Mucosa of descending colon (tissue), 3 donors: ENCODE measurements around the gene WWP2. TPM values are rescaled to one million over a fixed set of nuclear protein-coding genes. Genes with fewer than 3 reads are reported as not detected.
"Not testable (repeated sequence)": the region's sequence is repeated elsewhere in the genome, so short reads cannot be mapped to it uniquely, and the experiment has no call there.

Source experiments
- ATAC-seq: fragments of 200-7000 bp; cut with Tn5 transposase; one replicate; pipeline ENCODE4 v1.9.1; 2020; ENCODE audit warnings: mild to moderate bottlenecking, moderate library complexity
- DNase-seq, 3 donors: peaks; one replicate each; pipeline ENCODE4 v3.0.0-alpha.2; 2020
- H3K36me3 ChIP-seq: fragments of 200-600 bp; one replicate; pipeline ENCODE4 v1.8.0; 2021; ENCODE audit warnings: low read depth, mild to moderate bottlenecking
- H3K4me1 ChIP-seq: fragments of 200-600 bp; one replicate; pipeline ENCODE4 v1.8.0; 2021; ENCODE audit warnings: low read depth, mild to moderate bottlenecking
- H3K4me3 ChIP-seq: fragments of 200-600 bp; one replicate; pipeline ENCODE4 v1.8.0; 2021; ENCODE audit warnings: mild to moderate bottlenecking
- H3K9me3 ChIP-seq: fragments of 200-600 bp; one replicate; pipeline ENCODE4 v1.8.0; 2021; ENCODE audit warnings: mild to moderate bottlenecking
- CTCF ChIP-seq: fragments of 200-600 bp; IDR thresholded peaks from one replicate; pipeline ENCODE4 v1.8.0; 2022; ENCODE audit warnings: antibody characterized with exemption, mild to moderate bottlenecking
- intact Hi-C, 2 donors: fragments of 100-400 bp; cut with DNase I in 1 of 2; cut with micrococcal nuclease in 1 of 2; formaldehyde crosslinking; loops; one replicate each; pipeline versions ENCODE4 v1.11.0 to v1.11.1; 2022; cut with DNase I, micrococcal nuclease
- total RNA-seq, 3 donors: library from RNA; stranded (reverse); fragmentation: NEBNext Ultra II Directional in 2 of 3; extraction: Animal tissue kit (Norgen Biotek cat#: 25700) in 2 of 3; gene quantifications; one replicate each; pipeline versions ENCODE4 v1.2.1 to v1.2.4, GENCODE V29; 2021 to 2023
- donor health status: DM: no; HTN: no; CAD: no; lungs with moderate emphysema.
- donor health status: DM: no; HTN: no; CAD: no.
- donor health status: DM: no; HTN: yes; CAD: no.

Gene WWP2
- total RNA-seq, 3 donors from 2014 or later = 70.2 to 110 (median 94.2) TPM

- Histone ChIP-seq H3K4me1 (no peaks in the 10 kb centered on the region), H3K4me3 (no peak overlapping the region), H3K36me3 (no peaks in the 10 kb centered on the region), H3K9me3 (no peaks in the 10 kb centered on the region)
- ATAC-seq (no peak), DNase-seq (no peak)
- no peak for TF ChIP-seq CTCF
- intact Hi-C loops = no loop called here
These were observed 180.0 kb downstream of the WWP2 start for GRCh38 chr16:69942099-69942491.

- no peak for ATAC-seq
These were observed 180.6 kb downstream of the WWP2 start for GRCh38 chr16:69942627-69943170.

GRCh38 chr16:69943241-69944036, 181.3 kb downstream of the WWP2 start:
- H3K4me1 ChIP-seq, DNase-seq, H3K4me3 ChIP-seq, intact Hi-C loops, H3K9me3 ChIP-seq, H3K36me3 ChIP-seq: not testable (repeated sequence)
- ATAC-seq = peak; percentile 32

More at GRCh38 chr16:69942627-69943170, 180.6 kb downstream of the WWP2 start:
- Histone ChIP-seq H3K36me3 (no peaks in the 10 kb centered on the region), H3K4me3 (no peak overlapping the region), H3K4me1 (no peaks in the 10 kb centered on the region), H3K9me3 (no peaks in the 10 kb centered on the region)
- intact Hi-C loops = no loop called here
- no peak for TF ChIP-seq CTCF
- DNase-seq = no peak

GRCh38 chr16:69950411-69950810, 188.3 kb downstream of the WWP2 start:
- H3K4me1 ChIP-seq, DNase-seq, H3K4me3 ChIP-seq, H3K9me3 ChIP-seq, intact Hi-C loops, H3K36me3 ChIP-seq: not testable (repeated sequence)
- peak; percentile 10 for ATAC-seq

GRCh38 chr16:69951017-69951671, 189.0 kb downstream of the WWP2 start, which contains the start of gene CLEC18A:
Gene CLEC18A, plus strand, starts transcription at chr16:69951334. Its CDS starts 33 bp downstream, at chr16:69951367.
- peak; percentile 53 for ATAC-seq
- H3K4me3 ChIP-seq, H3K9me3 ChIP-seq, H3K4me1 ChIP-seq, H3K36me3 ChIP-seq, intact Hi-C loops, DNase-seq: not testable (repeated sequence)

- DNase-seq, H3K4me1 ChIP-seq, H3K36me3 ChIP-seq, intact Hi-C loops, H3K9me3 ChIP-seq, H3K4me3 ChIP-seq: not testable (repeated sequence)
- ATAC-seq = peak; percentile 9
These were observed 189.5 kb downstream of the WWP2 start for GRCh38 chr16:69951672-69952031.

- intact Hi-C loops = not testable (repeated sequence)
These were observed 190.0 kb downstream of the WWP2 start for GRCh38 chr16:69952116-69952515.

GRCh38 chr16:69952572-69953355, 190.6 kb downstream of the WWP2 start:
- H3K9me3 ChIP-seq, H3K36me3 ChIP-seq, H3K4me1 ChIP-seq, intact Hi-C loops, ATAC-seq, H3K4me3 ChIP-seq: not testable (repeated sequence)
- DNase-seq = peak in 1 of 3 donors; percentile 39

More at GRCh38 chr16:69952116-69952515, 190.0 kb downstream of the WWP2 start:
- H3K4me3 ChIP-seq, H3K36me3 ChIP-seq, ATAC-seq, H3K9me3 ChIP-seq, H3K4me1 ChIP-seq, DNase-seq: not testable (repeated sequence)

- H3K9me3 ChIP-seq, H3K36me3 ChIP-seq, H3K4me3 ChIP-seq, H3K4me1 ChIP-seq, ATAC-seq, intact Hi-C loops: not testable (repeated sequence)
- DNase-seq = peak in 1 of 3 donors; percentile 18
These were observed 192.1 kb downstream of the WWP2 start for GRCh38 chr16:69954241-69954640.

GRCh38 chr16:69963312-69963711, 201.2 kb downstream of the WWP2 start:
- ATAC-seq, intact Hi-C loops, H3K36me3 ChIP-seq, DNase-seq, H3K4me3 ChIP-seq, H3K4me1 ChIP-seq, H3K9me3 ChIP-seq: not testable (repeated sequence)

GRCh38 chr16:69964960-69965660, 203.0 kb downstream of the WWP2 start:
- ATAC-seq (peak; percentile 97), DNase-seq (peak in 1 of 3 donors; percentile 75)
- H3K9me3 ChIP-seq, intact Hi-C loops, H3K36me3 ChIP-seq, H3K4me1 ChIP-seq, H3K4me3 ChIP-seq: not testable (repeated sequence)
